ENCODE measurements around the gene TMEM74B. TPM values are rescaled to one million over a fixed set of nuclear protein-coding genes. Genes with fewer than 3 reads are reported as not detected.

TMEM74B gene
- total and polyA plus RNA-seq, 9 of the 15 experiments (the other 6 are each of a cell fraction or from before 2014, with no cell fraction given): 0.24 to 19.0 (median 7.5) TPM

GRCh38 chr20:1150968-1151367 lies 33.8 kb downstream of the TMEM74B start:
- Histone ChIP-seq H2AFZ (ENCODE audit: low read depth, low read length) (no peak overlapping the region), H3K4me2 (ENCODE audit: insufficient read depth, low read length) (no peak overlapping the region), H3K9me1 (ENCODE audit: control insufficient read depth, insufficient read depth, low read length) (no peaks in the 10 kb centered on the region), H3K79me2 (ENCODE audit: control insufficient read depth, insufficient read depth, low read length) (no peaks in the 10 kb centered on the region; the same call in 2 of the 3 replicates), H3K4me1 (replicated peaks in 1 of 2; ENCODE audit: control insufficient read depth in 2 of 2, insufficient read depth in 2 of 2, low read length in 2 of 2) (no peaks in the 10 kb centered on the region), H4K20me1 (replicated peaks; ENCODE audit: control insufficient read depth, insufficient read depth, low read length) (no peaks in the 10 kb centered on the region), H3K36me3 (ENCODE audit: control insufficient read depth, insufficient read depth, low read length) (peaks cover 64% of the 10 kb centered on the region), H3K27me3 (ENCODE audit: control insufficient read depth in 2 of 2, insufficient read depth in 2 of 2, low read length in 2 of 2) (no peaks in the 10 kb centered on the region), H3K9me3 (replicated peaks; ENCODE audit: control insufficient read depth, insufficient read depth, low read depth, low read length) (no peaks in the 10 kb centered on the region), H3K9ac (ENCODE audit: insufficient read depth in 1 of 2, low read depth in 2 of 2, low read length in 2 of 2) (no peak overlapping the region), H3K27ac (ENCODE audit: extremely low read depth, low read depth, low read length) (no peak overlapping the region), H3K4me3 (no peak overlapping the region)
- DNase-seq (ENCODE audit: extremely low read depth in 1 of 4, low spot score in 3 of 4) (no peak), ATAC-seq (no peak), FAIRE-seq (no peak)
- in situ Hi-C loops (cut with MboI): no loop called here
- intact Hi-C loops (cut with micrococcal nuclease): no loop called here
- WGBS (ENCODE audit: insufficient coverage, low coverage, missing lambda C conversion rate): 90% methylated on average over 1 of the region's 1 CpG
- CTCF ChIA-PET (ENCODE audit: low intra/inter-chr PET ratio): interaction anchor here (0.6 kb wide), 1 partner anchor 110 kb away, joined by 4 read pairs; no protein-coding TSS in a partner anchor
- BruUV-seq (replicated peaks): no TSS peak
- POLR2A ChIA-PET: no interaction called here
- TF ChIP-seq IFI16 (CRISPR knock-in tag; IDR thresholded peaks at IDR 0.05): no peak
- no peak for TF ChIP-seq CEBPZ (IDR thresholded peaks at IDR 0.05; ENCODE audit: borderline replicate concordance, low read depth, low read length)
- no peak for TF ChIP-seq ZNF592 (IDR thresholded peaks at IDR 0.05)
- no peak for TF ChIP-seq HNRNPK (IDR thresholded peaks at IDR 0.05; ENCODE audit: low read depth, low read length, poor library complexity, severe bottlenecking)
- TF ChIP-seq KDM5B (IDR thresholded peaks at IDR 0.05; ENCODE audit: insufficient replicate concordance, low read depth, low read length): no peak
- no peak for TF ChIP-seq TCF7 (IDR thresholded peaks at IDR 0.05; ENCODE audit: borderline replicate concordance)
- no peak for TF ChIP-seq ZNF445 (CRISPR knock-in tag; IDR thresholded peaks at IDR 0.05; ENCODE audit: low read depth)
- TF ChIP-seq ZNF707 (CRISPR knock-in tag; conservative IDR thresholded peaks at IDR 0.05): no peak
- TF ChIP-seq WHSC1 (IDR thresholded peaks at IDR 0.05; ENCODE audit: low read length): no peak
- TF ChIP-seq POLR2AphosphoS2 (IDR thresholded peaks at IDR 0.05; ENCODE audit: low read length): no peak
- TF ChIP-seq RUNX1 (IDR thresholded peaks at IDR 0.05; ENCODE audit: low read depth): no peak
- no peak for TF ChIP-seq BRD4 (IDR thresholded peaks at IDR 0.05)
- TF ChIP-seq SRSF9 (IDR thresholded peaks at IDR 0.05; ENCODE audit: borderline replicate concordance, low read depth, low read length): no peak
- TF ChIP-seq RBM34 (IDR thresholded peaks at IDR 0.05; ENCODE audit: borderline replicate concordance, insufficient read depth, low read length): no peak
- TF ChIP-seq MCM7 (IDR thresholded peaks at IDR 0.05): no peak

Data from K562 (cell line).